GM12892 (cell line): ENCODE results near the gene IFITM1.
A peak's percentile ranks its signal among the peaks of the same experiment; 100 is the strongest.
"Not testable (repeated sequence)": the region's sequence is repeated elsewhere in the genome, so short reads cannot be mapped to it uniquely, and the experiment has no call there.

Source experiments
- DNase-seq: peaks from one replicate; pipeline ENCODE4 v3.0.0; 2011; ENCODE audit not compliant: insufficient read length
- FAIRE-seq: peaks from 2 replicates; lab custom pipeline; 2011; peaks lifted over from hg19 to GRCh38; lab: Jason Lieb, UNC
- POLR2A ChIP-seq: IDR thresholded peaks from 2 replicates; pipeline ENCODE4 v1.6.1; 2011; ENCODE audit warnings: low read depth, low read length, control low read depth
- POLR2AphosphoS5 ChIP-seq: IDR thresholded peaks from 2 replicates; pipeline ENCODE4 v1.6.1; 2011; ENCODE audit warnings: low read depth, low read length, control low read depth
- TAF1 ChIP-seq: IDR thresholded peaks from 2 replicates; pipeline ENCODE4 v1.6.1; 2011; ENCODE audit warnings: low read depth, mild to moderate bottlenecking, control low read depth, low read length, borderline replicate concordance

IFITM1 gene

GRCh38 chr11:307766-308708 lies 5.8 kb upstream of the IFITM1 start, which contains the start of gene IFITM2:
Gene IFITM2, plus strand, starts transcription at chr11:307816. Its CDS starts 377 bp downstream, at chr11:308193.
- FAIRE-seq: peak; percentile 97
- DNase-seq: not testable (repeated sequence)
- TF ChIP-seq POLR2A (peak; percentile 17; the same call in 1 of the 2 replicates), POLR2AphosphoS5 (0 out of 2 replicates have a peak, but pooled peaks have one; percentile 28)

- not testable (repeated sequence) for FAIRE-seq, DNase-seq
Observed at GRCh38 chr11:308740-309665, 4.8 kb upstream of the IFITM1 start.

GRCh38 chr11:309979-310572 lies 3.8 kb upstream of the IFITM1 start:
- FAIRE-seq: peak; percentile 87
- DNase-seq: not testable (repeated sequence)

GRCh38 chr11:311013-311748 lies 2.7 kb upstream of the IFITM1 start:
- DNase-seq: not testable (repeated sequence)
- FAIRE-seq: peak; percentile 97

GRCh38 chr11:312092-312816 lies 1.6 kb upstream of the IFITM1 start:
- no peak for TF ChIP-seq POLR2AphosphoS5
- TF ChIP-seq POLR2A: no peak
- no peak for DNase-seq
- no peak for FAIRE-seq

GRCh38 chr11:313304-313786 lies 495 bp upstream of the IFITM1 start:
- DNase-seq (no peak), FAIRE-seq (peak; percentile 80)
- TF ChIP-seq TAF1 (no peak), POLR2A (no peak), POLR2AphosphoS5 (no peak)

GRCh38 chr11:314554-314875 lies 675 bp downstream of the IFITM1 start:
- FAIRE-seq, DNase-seq: not testable (repeated sequence)

GRCh38 chr11:315051-315481 lies 1.2 kb downstream of the IFITM1 start:
- TF ChIP-seq TAF1 (no peak), POLR2AphosphoS5 (no peak), POLR2A (no peak)
- DNase-seq (no peak), FAIRE-seq (no peak)

- DNase-seq (no peak), FAIRE-seq (no peak)
- TF ChIP-seq POLR2A (no peak; the same call in 1 of the 2 replicates), TAF1 (no peak), POLR2AphosphoS5 (no peak)
Observed at GRCh38 chr11:315516-315994, 1.7 kb downstream of the IFITM1 start.

- no peak for FAIRE-seq
- no peak for DNase-seq
- TF ChIP-seq TAF1 (no peak), POLR2A (peak; percentile 39; the same call in 1 of the 2 replicates)
Observed at GRCh38 chr11:316031-316701, 2.3 kb downstream of the IFITM1 start.

- TF ChIP-seq POLR2AphosphoS5 (no peak), POLR2A (no peak), TAF1 (no peak)
- no peak for FAIRE-seq
- no peak for DNase-seq
Observed at GRCh38 chr11:316891-317301, 3.1 kb downstream of the IFITM1 start.

GRCh38 chr11:317668-318404 lies 4.0 kb downstream of the IFITM1 start:
- not testable (repeated sequence) for FAIRE-seq, DNase-seq

GRCh38 chr11:318405-319120 lies 4.7 kb downstream of the IFITM1 start:
- DNase-seq: not testable (repeated sequence)
- FAIRE-seq: peak; percentile 97
